Fibroblast of pulmonary artery (primary cell): ENCODE results near the gene NUBP2.

Experiments used
- DNase-seq: peaks from one replicate; pipeline ENCODE4 v3.0.0-alpha.2; 2010; ENCODE audit warnings: low read depth
- H3K4me3 ChIP-seq: replicated peaks from 2 replicates; pipeline ENCODE4 v1.5.1; 2011; ENCODE audit warnings: low read depth, mild to moderate bottlenecking, control low read depth, low read length, moderate library complexity
- TF ChIP-seq, protein P1 (sequence below): IDR thresholded peaks from 2 replicates; pipeline ENCODE4 v1.5.1; 2011; ENCODE audit warnings: mild to moderate bottlenecking, control low read depth, low read length, inconsistent platforms; ENCODE audit errors: missing control alignments

Gene NUBP2

DNA sequence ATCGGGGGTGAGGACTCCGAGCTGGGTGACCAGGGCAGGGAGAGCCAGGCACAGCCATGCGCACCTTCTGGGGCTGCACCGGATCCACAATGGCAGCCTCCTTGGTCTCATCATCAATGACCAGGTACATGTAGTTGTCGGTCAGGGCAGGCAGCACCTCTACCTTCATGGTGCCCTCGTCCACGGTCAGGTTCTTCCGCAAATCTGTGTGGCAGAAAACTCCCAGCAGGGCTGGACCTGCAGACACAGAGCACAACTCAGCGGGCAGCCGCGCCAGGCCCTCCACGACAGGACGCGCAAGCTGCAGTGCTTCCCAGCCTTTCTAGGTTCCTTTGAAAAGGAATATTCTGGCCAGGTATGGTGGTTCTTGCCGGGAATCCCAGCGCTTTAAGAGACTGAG is 40.0 kb downstream of the NUBP2 start:
- TF ChIP-seq, protein P1, sequence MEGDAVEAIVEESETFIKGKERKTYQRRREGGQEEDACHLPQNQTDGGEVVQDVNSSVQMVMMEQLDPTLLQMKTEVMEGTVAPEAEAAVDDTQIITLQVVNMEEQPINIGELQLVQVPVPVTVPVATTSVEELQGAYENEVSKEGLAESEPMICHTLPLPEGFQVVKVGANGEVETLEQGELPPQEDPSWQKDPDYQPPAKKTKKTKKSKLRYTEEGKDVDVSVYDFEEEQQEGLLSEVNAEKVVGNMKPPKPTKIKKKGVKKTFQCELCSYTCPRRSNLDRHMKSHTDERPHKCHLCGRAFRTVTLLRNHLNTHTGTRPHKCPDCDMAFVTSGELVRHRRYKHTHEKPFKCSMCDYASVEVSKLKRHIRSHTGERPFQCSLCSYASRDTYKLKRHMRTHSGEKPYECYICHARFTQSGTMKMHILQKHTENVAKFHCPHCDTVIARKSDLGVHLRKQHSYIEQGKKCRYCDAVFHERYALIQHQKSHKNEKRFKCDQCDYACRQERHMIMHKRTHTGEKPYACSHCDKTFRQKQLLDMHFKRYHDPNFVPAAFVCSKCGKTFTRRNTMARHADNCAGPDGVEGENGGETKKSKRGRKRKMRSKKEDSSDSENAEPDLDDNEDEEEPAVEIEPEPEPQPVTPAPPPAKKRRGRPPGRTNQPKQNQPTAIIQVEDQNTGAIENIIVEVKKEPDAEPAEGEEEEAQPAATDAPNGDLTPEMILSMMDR: no peak
- DNase-seq: no peak
- H3K4me3 ChIP-seq: no peak overlapping the region

DNA sequence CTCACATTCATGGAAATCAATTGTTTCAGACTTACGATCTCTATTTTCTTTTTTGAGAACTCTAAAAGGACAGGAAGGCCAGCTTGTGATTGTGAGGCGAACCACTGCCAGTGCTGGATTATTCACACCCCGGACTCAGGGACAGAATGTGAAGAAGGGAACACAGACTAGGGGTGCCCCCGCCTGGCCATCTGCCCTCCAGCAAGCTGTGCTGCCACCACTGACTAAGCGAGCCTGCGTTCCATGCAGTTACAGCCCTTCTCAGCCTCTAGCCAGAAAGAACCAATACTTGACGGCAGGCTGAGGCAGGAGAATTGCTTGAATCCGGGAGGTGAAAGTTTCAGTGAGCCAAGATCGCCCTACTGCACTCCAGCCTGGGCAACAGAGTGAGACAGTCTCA is 41.1 kb downstream of the NUBP2 start:
- TF ChIP-seq, protein P1: peak; percentile 30
- peak; percentile 68 for DNase-seq
- H3K4me3 ChIP-seq: no peak overlapping the region

DNA sequence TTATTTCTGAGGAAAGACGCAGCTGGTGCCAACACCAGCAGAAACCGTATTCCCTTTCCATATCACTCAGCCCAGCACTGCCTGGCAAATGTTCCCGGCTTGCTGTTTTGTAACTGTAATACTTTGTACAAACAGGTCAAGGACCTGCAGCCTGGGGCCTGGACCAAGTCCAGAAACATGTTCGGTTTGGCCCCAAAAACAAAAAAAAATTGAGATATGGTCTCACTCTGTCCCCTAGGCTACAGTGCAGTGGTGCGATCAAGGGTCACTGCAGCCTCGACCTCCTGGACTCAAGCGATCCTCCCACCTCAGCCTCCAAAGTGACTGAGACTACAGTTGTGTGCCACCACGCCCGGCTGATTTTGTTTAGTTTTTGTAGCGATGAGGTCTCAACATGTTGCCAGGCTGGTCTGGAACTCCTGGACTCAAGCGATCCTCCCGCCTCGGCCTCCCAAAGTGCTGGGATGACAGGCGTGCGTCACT is 42.7 kb downstream of the NUBP2 start:
- TF ChIP-seq, protein P1: no peak
- H3K4me3 ChIP-seq: peak overlapping the region; percentile 98
- no peak for DNase-seq

DNA sequence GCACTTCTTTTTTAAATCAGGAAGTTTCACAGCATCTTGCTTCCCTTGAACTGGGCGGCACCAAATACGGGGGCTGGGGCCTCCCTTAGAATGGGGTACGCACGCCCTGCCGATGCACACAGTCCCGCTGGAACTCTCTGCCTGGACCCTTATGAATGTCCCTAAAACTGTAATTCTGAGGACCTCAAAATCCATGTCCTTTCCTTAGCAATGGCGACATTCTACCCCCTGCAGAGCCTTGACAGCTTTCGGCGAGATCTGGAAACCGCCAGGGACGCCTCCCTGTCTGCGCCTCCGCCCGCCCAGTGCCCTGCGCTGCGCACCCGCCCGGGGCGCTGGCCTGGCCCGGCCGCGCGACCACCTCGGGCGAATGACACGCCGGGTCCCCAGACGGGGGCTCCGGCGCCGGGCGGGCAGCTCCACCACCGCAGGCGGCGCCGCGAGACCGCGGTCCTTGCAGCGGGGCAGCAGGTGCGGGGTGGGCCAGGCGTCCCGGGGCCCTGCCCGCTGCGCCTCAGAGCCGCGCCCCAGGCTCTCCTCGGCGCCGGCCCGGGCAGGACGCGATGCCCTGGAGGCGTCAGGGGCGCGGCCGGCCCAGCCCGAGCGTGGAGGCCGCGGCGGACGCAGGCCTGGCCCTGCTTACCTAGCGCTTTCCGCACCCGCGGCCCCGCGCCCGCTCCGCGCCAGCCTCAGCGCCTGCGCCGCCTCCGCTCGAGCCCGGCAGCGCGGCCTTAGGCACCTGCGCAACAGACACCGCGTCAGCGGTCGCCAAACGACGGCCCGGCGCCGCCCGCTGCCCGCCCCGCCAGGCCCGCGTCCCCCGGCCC is 43.3 kb downstream of the NUBP2 start:
- peak; percentile 6 for DNase-seq
- TF ChIP-seq, protein P1: no peak
- H3K4me3 ChIP-seq: peak overlapping the region; percentile 98

DNA sequence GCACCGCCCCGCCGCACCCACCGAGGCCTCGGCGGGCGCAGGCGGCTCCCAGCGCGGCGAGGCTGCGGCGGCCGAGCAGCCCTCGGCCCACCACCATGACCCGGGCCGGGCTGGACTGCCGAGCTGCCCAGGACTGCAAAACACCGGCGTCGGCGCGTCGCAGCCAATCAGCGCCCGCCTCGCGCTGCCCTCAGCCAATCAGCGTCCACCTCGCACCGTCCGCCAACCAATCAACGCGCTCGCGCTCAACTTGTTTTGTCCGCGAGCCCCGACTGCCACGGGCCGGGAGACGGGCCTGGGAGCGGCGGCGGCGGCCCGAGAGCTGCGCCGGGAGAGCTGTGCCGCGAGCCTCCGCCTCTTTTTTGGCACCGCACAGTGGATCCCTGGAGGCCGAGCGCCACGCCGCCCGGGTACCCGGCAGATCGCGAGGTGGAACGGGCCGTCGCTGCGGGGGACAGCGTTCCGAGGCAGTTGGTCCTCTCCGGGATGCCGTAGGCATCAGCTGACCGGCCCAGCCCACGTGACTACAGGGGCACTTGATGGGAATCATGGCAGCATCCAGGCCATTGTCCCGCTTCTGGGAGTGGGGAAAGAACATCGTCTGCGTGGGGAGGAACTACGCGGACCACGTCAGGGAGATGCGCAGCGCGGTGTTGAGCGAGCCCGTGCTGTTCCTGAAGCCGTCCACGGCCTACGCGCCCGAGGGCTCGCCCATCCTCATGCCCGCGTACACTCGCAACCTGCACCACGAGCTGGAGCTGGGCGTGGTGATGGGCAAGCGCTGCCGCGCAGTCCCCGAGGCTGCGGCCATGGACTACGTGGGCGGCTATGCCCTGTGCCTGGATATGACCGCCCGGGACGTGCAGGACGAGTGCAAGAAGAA is 44.2 kb downstream of the NUBP2 start, which contains the start of the genes FAHD1 and HAGH:
Gene FAHD1, plus strand, starts transcription at position 516 of the 883 bp plus-strand sequence. Its CDS starts 33 bp downstream, at position 549.
Gene HAGH, minus strand, starts transcription at position 135 of the 883 bp plus-strand sequence. Its CDS starts 38 bp downstream, at position 97.
- DNase-seq: peak; percentile 98
- H3K4me3 ChIP-seq: peak within 1 kb of the TSS; percentile 98
- TF ChIP-seq, protein P1: no peak

DNA sequence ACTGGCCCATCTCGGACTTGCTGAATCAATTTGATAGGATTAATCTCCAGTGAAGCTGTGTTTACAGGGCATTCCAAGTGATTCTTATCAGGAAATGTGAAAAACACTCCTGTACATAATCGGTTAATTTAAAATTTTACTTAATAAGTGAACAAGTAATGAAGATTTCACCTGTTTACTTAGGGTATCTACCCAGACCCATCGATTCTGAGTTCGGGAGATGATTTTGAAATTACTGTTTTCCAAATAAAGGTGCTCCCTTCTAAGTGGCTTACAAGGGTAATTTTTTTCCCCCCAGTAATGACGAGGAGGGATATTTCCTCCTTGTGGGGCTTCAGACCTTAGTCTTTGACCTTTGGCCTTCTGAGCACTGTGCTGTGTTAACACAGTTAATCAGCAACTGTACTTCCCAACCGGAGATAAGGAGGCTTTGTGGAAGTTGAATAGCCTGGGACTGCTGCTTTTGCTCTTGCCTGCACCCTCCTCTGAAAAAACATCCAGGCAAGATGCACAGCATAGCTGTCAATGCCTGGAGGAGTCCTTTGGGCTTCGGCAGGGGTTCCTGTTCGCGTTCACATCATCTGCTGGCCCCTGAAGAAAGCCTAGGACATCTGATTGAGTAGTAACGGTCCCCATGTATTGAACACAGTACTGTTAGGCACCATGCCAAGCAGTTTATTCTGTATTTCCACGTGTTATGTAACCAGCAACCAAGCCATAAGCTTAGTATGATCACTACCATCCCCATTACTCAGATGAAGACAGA is 46.1 kb downstream of the NUBP2 start:
- peak overlapping the region; percentile 98 for H3K4me3 ChIP-seq
- DNase-seq: no peak
- TF ChIP-seq, protein P1: no peak
